B cell (primary cell): ENCODE results near the gene ATP9B. TPM values are rescaled to one million over a fixed set of nuclear protein-coding genes. Genes with fewer than 3 reads are reported as not detected.

Experiments
- ATAC-seq: fragments of 200-7000 bp; cut with Tn5 transposase; one replicate; pipeline ENCODE4 v1.10.0; 2021; ENCODE audit warnings: low read depth, mild to moderate bottlenecking, moderate number of reproducible peaks, moderate library complexity
- CTCF ChIA-PET: fragments of 350-600 bp; sonication (Branson Sonifier 250); formaldehyde crosslinking; loops from one replicate; lab custom pipeline; 2021; ENCODE audit warnings: antibody characterized with exemption, inconsistent platforms; lab: Charles Lee
- POLR2A ChIA-PET: fragments of 350-600 bp; sonication (Branson Sonifier 250); formaldehyde crosslinking; loops from one replicate; lab custom pipeline; 2021; ENCODE audit warnings: antibody characterized with exemption; lab: Charles Lee
- DNase-seq: peaks from one replicate; pipeline ENCODE4 v3.0.0; 2013
- H2AFZ ChIP-seq: 2 replicates; pipeline ENCODE4 v1.6.1; 2012; ENCODE audit warnings: mild to moderate bottlenecking, low read depth, low read length; ENCODE audit not compliant: insufficient read depth, poor library complexity, severe bottlenecking
- H3K27ac ChIP-seq, 2 donors: 1 replicate in 1 of 2; 2 replicates in 1 of 2; pipeline ENCODE4 v1.5.1; 2012 to 2013; ENCODE audit warnings: low read length in 2 of 2, mild to moderate bottlenecking in 2 of 2, moderate library complexity in 1 of 2
- H3K27me3 ChIP-seq, 4 experiments: fragments of 200-600 bp in 1 of 4; sonication (generic) in 1 of 4; replicated peaks in 1 of 4; 1 replicate in 2 of 4; 2 replicates in 2 of 4; pipeline versions ENCODE4 v1.6.1 to v1.7.0; 2013 to 2016; ENCODE audit warnings: low read length in 3 of 4, mild to moderate bottlenecking in 2 of 4, mixed read lengths in 1 of 4, moderate library complexity in 1 of 4; ENCODE audit not compliant: insufficient read depth in 4 of 4, control insufficient read depth in 3 of 4; ENCODE audit errors: control extremely low read depth in 1 of 4
- H3K36me3 ChIP-seq, 2 experiments: replicated peaks in 1 of 2; 1 replicate in 1 of 2; 2 replicates in 1 of 2; pipeline versions ENCODE4 v1.6.1 to v1.7.1; 2013; ENCODE audit warnings: low read length in 1 of 2; ENCODE audit not compliant: insufficient read depth in 2 of 2, control insufficient read depth in 1 of 2; ENCODE audit errors: control extremely low read depth in 1 of 2, extremely low read depth in 1 of 2
- H3K4me1 ChIP-seq, 2 donors: fragments of 200-600 bp in 1 of 2; sonication (generic) in 1 of 2; 1 replicate in 1 of 2; 2 replicates in 1 of 2; pipeline versions ENCODE4 v1.5.1 to v1.6.1; 2013 to 2017; ENCODE audit warnings: low read length in 2 of 2; ENCODE audit not compliant: control insufficient read depth in 2 of 2, insufficient read depth in 2 of 2
- H3K4me2 ChIP-seq: replicated peaks from 2 replicates; pipeline ENCODE3; 2012; ENCODE audit warnings: mild to moderate bottlenecking, low read depth, low read length; ENCODE audit not compliant: poor library complexity, severe bottlenecking
- H3K4me3 ChIP-seq, 5 experiments: fragments of 200-600 bp in 1 of 5; sonication (generic) in 1 of 5; 1 replicate in 3 of 5; 2 replicates in 2 of 5; pipeline versions ENCODE4 v1.5.1 to v1.7.0; 2011 to 2016; ENCODE audit warnings: low read length in 4 of 5, mild to moderate bottlenecking in 4 of 5, low read depth in 2 of 5, control low read depth in 1 of 5, moderate library complexity in 1 of 5; ENCODE audit not compliant: insufficient read depth in 1 of 5; ENCODE audit errors: control extremely low read depth in 1 of 5, extremely low read depth in 1 of 5
- H3K79me2 ChIP-seq: fragments of 200-600 bp; sonication (generic); one replicate; pipeline ENCODE4 v1.6.0; 2016; ENCODE audit warnings: low read length; ENCODE audit not compliant: control insufficient read depth, insufficient read depth
- H3K9ac ChIP-seq: fragments of 200-600 bp; sonication (generic); 2 replicates; pipeline ENCODE4 v1.6.1; 2017; ENCODE audit warnings: mild to moderate bottlenecking, low read length, moderate library complexity
- H3K9me3 ChIP-seq, 3 donors: one replicate each; pipeline versions ENCODE4 v1.6.1 to v1.7.1; 2013; ENCODE audit warnings: low read length in 2 of 3; ENCODE audit not compliant: control insufficient read depth in 2 of 3, insufficient read depth in 1 of 3; ENCODE audit errors: control extremely low read depth in 1 of 3
- H4K20me1 ChIP-seq: 2 replicates; pipeline ENCODE4 v1.6.0; 2012; ENCODE audit warnings: mild to moderate bottlenecking, low read length; ENCODE audit not compliant: insufficient read depth, control insufficient read depth, poor library complexity, severe bottlenecking
- H3K27ac Mint-ChIP-seq: one replicate; pipeline ENCODE4 v1.8.0; 2021; ENCODE audit warnings: mixed read lengths
- H3K27me3 Mint-ChIP-seq: one replicate; pipeline ENCODE4 v1.8.0; 2021; ENCODE audit warnings: mixed read lengths
- H3K4me1 Mint-ChIP-seq: one replicate; pipeline ENCODE4 v1.8.0; 2021; ENCODE audit warnings: mixed read lengths
- H3K4me3 Mint-ChIP-seq: one replicate; pipeline ENCODE4 v1.8.0; 2021; ENCODE audit warnings: mixed read lengths
- H3K9me3 Mint-ChIP-seq: one replicate; pipeline ENCODE4 v1.8.0; 2022; ENCODE audit warnings: mixed read lengths; ENCODE audit not compliant: insufficient read depth
- CTCF ChIP-seq: fragments of 200-600 bp; IDR thresholded peaks from one replicate; pipeline ENCODE4 v1.8.0; 2022; ENCODE audit warnings: antibody characterized with exemption, mild to moderate bottlenecking
- EZH2 ChIP-seq: IDR thresholded peaks from 2 replicates; pipeline ENCODE4 v1.6.1; 2012; ENCODE audit warnings: borderline replicate concordance, low read depth, mild to moderate bottlenecking, moderate library complexity, low read length; ENCODE audit not compliant: insufficient read depth, poor library complexity, severe bottlenecking
- WGBS: methylation state at CpG from one replicate; pipeline ENCODE4 v1.1.5; 2013; ENCODE audit warnings: missing lambda C conversion rate; ENCODE audit not compliant: insufficient coverage; 5-methylcytosine and 5-hydroxymethylcytosine counted together
- intact Hi-C: fragments of 100-400 bp; cut with micrococcal nuclease; formaldehyde crosslinking; loops from one replicate; pipeline ENCODE4 v1.10.0; 2022
- polyA plus RNA-seq: library from polyadenylated mRNA; depleted of rRNA; stranded (reverse); fragments of >200 nt; gene quantifications from 2 replicates; pipeline ENCODE4 v1.2.3, GENCODE V29; 2012
- total RNA-seq, 2 donors: library from RNA; stranded (reverse); fragments of 120-200 nt in 1 of 2; gene quantifications; 1 replicate in 1 of 2; 2 replicates in 1 of 2; pipeline versions ENCODE4 v1.2.3 to v1.2.4, GENCODE V29; 2013 to 2022

ATP9B gene
- total and polyA plus RNA-seq, 2 donors (not counting 1 experiment from before 2014, with no cell fraction given), result 34.3 to 71.7 TPM

DNA sequence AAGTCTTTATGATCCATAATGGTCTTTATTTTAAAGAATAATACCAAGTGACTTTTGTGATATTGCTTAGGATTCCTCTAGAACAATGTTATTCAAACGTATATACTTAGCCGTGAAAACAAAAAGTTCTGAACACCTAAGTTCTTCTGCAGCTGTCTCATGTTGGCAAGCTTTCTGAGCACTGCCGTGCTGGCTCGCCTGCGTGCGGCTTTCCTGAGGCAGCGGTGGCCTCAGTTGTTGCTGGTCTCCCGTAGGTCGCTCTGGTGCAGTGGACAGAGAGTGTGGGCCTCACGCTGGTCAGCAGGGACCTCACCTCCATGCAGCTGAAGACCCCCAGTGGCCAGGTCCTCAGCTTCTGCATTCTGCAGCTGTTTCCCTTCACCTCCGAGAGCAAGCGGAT, 259.7 kb downstream of the ATP9B start:
- H3K27ac Mint-ChIP-seq, result no peak overlapping the region
- Histone ChIP-seq H3K27ac (no peak overlapping the region), H3K9me3 (peaks cover 0 to 8% (median 0%) of the 10 kb centered on the region in 3 donors), H4K20me1 (no peaks in the 10 kb centered on the region), H3K79me2 (no peaks in the 10 kb centered on the region), H3K27me3 (no peaks in the 10 kb centered on the region), H3K4me2 (no peak overlapping the region), H3K4me1 (no peaks in the 10 kb centered on the region), H3K4me3 (no peak overlapping the region), H3K9ac (no peak overlapping the region), H2AFZ (no peak overlapping the region), H3K36me3 (peaks cover 0 to 30% of the 10 kb centered on the region in 2 experiments)
- no peak for DNase-seq
- ChIA-PET POLR2A (no interaction called here), CTCF (no interaction called here)
- 100% methylated on average over 10 of the region's 12 CpGs for WGBS
- H3K9me3 Mint-ChIP-seq, result no peaks in the 10 kb centered on the region
- no peak overlapping the region for H3K4me3 Mint-ChIP-seq
- no peaks in the 10 kb centered on the region for H3K27me3 Mint-ChIP-seq
- TF ChIP-seq CTCF, result no peak
- TF ChIP-seq EZH2, result no peak
- no peaks in the 10 kb centered on the region for H3K4me1 Mint-ChIP-seq
- intact Hi-C loops, result no loop called here
- ATAC-seq, result no peak

DNA sequence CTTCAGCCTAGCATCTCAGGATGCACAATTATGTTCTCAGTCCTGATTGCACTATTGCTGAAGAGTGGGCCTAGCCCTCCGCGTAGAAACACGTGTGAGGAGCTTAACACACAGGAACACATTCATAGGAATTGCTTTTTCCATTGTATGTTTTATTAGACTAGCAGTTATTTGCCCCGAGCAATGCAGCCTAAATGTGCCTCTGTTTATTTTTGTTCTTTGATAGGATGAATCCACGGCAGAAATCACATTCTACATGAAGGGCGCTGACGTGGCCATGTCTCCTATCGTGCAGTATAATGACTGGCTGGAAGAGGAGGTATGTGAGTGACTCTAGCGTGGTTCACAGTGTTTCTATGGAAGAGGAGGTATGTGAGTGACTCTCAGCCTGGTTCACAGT, 260.6 kb downstream of the ATP9B start:
- Histone ChIP-seq H3K27me3 (no peaks in the 10 kb centered on the region), H3K4me3 (no peak overlapping the region), H3K27ac (no peak overlapping the region), H3K9ac (no peak overlapping the region), H3K9me3 (peaks cover 0 to 8% (median 0%) of the 10 kb centered on the region in 3 donors), H3K79me2 (no peaks in the 10 kb centered on the region), H4K20me1 (no peaks in the 10 kb centered on the region), H3K4me2 (no peak overlapping the region), H2AFZ (no peak overlapping the region), H3K4me1 (no peaks in the 10 kb centered on the region), H3K36me3 (peaks cover 0 to 27% of the 10 kb centered on the region in 2 experiments)
- Mint-ChIP-seq H3K4me1 (no peaks in the 10 kb centered on the region), H3K9me3 (no peaks in the 10 kb centered on the region), H3K27ac (no peak overlapping the region), H3K4me3 (no peak overlapping the region), H3K27me3 (no peaks in the 10 kb centered on the region)
- 100% methylated on average over 5 of the region's 9 CpGs for WGBS
- intact Hi-C loops, result no loop called here
- ChIA-PET POLR2A (no interaction called here), CTCF (no interaction called here)
- DNase-seq (no peak), ATAC-seq (no peak)
- no peak for TF ChIP-seq EZH2
- no peak for TF ChIP-seq CTCF
